ENCODE measurements around the gene YTHDF1.

The YTHDF1 gene

GRCh38 chr20:63242736-63243135 is 26.8 kb upstream of the YTHDF1 start:
- no peak overlapping the region for H4K91ac ChIP-seq (ENCODE audit: low read length)
- H3K27me3 ChIP-seq (ENCODE audit: control insufficient read depth in 1 of 2, insufficient read depth in 1 of 2, low read length in 2 of 2): peaks cover 0 to 40% of the 10 kb centered on the region in 2 experiments
- no peak overlapping the region for H2BK12ac ChIP-seq (ENCODE audit: low read length in 2 of 2)
- H2BK15ac ChIP-seq (ENCODE audit: low read depth, poor library complexity, severe bottlenecking): peak overlapping the region; percentile 17
- no peak overlapping the region for H3K14ac ChIP-seq (ENCODE audit: low read length in 2 of 2)
- H3K4ac ChIP-seq (ENCODE audit: low read depth in 1 of 2, low read length in 2 of 2): no peak overlapping the region
- peaks cover 0 to 64% of the 10 kb centered on the region in 2 experiments for H3K36me3 ChIP-seq (ENCODE audit: control insufficient read depth in 1 of 2, insufficient read depth in 2 of 2, low read depth in 1 of 2, low read length in 2 of 2)
- H3K4me1 ChIP-seq (ENCODE audit: control insufficient read depth, insufficient read depth, low read depth, low read length): peaks cover 44% of the 10 kb centered on the region
- H2BK120ac ChIP-seq (ENCODE audit: low read depth, low read length): no peak overlapping the region
- no peak overlapping the region for H3K9ac ChIP-seq (ENCODE audit: low read length)
- DNase-seq: no peak
- H4K8ac ChIP-seq (ENCODE audit: low read length): no peak overlapping the region
- H2BK5ac ChIP-seq (ENCODE audit: low read depth, low read length, poor library complexity, severe bottlenecking): no peak overlapping the region
- H2AK5ac ChIP-seq (ENCODE audit: low read length, severe bottlenecking): no peak overlapping the region
- H3K18ac ChIP-seq (ENCODE audit: low read depth in 1 of 2, low read length in 2 of 2): no peak overlapping the region
- no peaks in the 10 kb centered on the region for H3K9me3 ChIP-seq (ENCODE audit: control insufficient read depth, low read length)
- no peak overlapping the region for H3K4me3 ChIP-seq (ENCODE audit: insufficient read depth in 1 of 2, low read depth in 1 of 2, low read length in 2 of 2)
- H2AFZ ChIP-seq (ENCODE audit: low read depth, low read length): no peak overlapping the region
- no peak overlapping the region for H3K4me2 ChIP-seq (ENCODE audit: low read length, poor library complexity, severe bottlenecking)
- no peak overlapping the region for H3K23ac ChIP-seq (ENCODE audit: low read length in 2 of 2)
- H3K27ac ChIP-seq (ENCODE audit: low read length, poor library complexity, severe bottlenecking): no peak overlapping the region
- 93% methylated on average over 21 of the region's 21 CpGs for WGBS
- no peaks in the 10 kb centered on the region for H3K79me1 ChIP-seq (replicated peaks; ENCODE audit: low read length, poor library complexity, severe bottlenecking)

DNA sequence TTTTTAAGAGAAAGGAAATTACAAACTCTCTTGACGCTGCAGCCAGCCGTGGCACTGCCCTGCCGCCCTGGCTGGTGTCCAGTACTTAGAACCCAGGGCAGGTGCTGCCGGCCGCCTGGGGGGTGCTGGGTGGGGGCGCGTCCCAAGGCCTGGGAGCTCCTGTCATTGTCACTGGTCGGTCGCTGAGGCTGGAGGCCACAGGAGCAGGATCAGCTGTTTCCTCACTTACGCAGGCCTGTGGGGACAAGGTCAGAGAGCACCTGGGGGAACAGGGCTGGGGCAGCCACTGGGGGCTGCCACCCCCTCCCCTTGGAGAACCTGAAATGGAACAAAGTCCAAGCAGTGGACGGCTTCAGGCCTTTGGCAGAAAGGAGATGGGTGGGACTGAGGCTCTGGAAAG is 25.3 kb upstream of the YTHDF1 start:
- Histone ChIP-seq H3K14ac (ENCODE audit: low read length in 2 of 2) (no peak overlapping the region), H3K9me3 (ENCODE audit: control insufficient read depth, low read length) (no peaks in the 10 kb centered on the region), H2AK5ac (ENCODE audit: low read length, severe bottlenecking) (peak overlapping the region; percentile 44), H3K27me3 (ENCODE audit: control insufficient read depth in 1 of 2, insufficient read depth in 1 of 2, low read length in 2 of 2) (peaks cover 0 to 25% of the 10 kb centered on the region in 2 experiments), H2BK15ac (ENCODE audit: low read depth, poor library complexity, severe bottlenecking) (peak overlapping the region; percentile 36), H2BK5ac (ENCODE audit: low read depth, low read length, poor library complexity, severe bottlenecking) (no peak overlapping the region), H2BK120ac (ENCODE audit: low read depth, low read length) (no peak overlapping the region), H3K36me3 (ENCODE audit: control insufficient read depth in 1 of 2, insufficient read depth in 2 of 2, low read depth in 1 of 2, low read length in 2 of 2) (peaks cover 0 to 50% of the 10 kb centered on the region in 2 experiments), H3K4me3 (ENCODE audit: insufficient read depth in 1 of 2, low read depth in 1 of 2, low read length in 2 of 2) (no peak overlapping the region), H4K8ac (ENCODE audit: low read length) (no peak overlapping the region), H3K18ac (ENCODE audit: low read depth in 1 of 2, low read length in 2 of 2) (no peak overlapping the region), H4K91ac (ENCODE audit: low read length) (no peak overlapping the region), H3K4me1 (ENCODE audit: control insufficient read depth, insufficient read depth, low read depth, low read length) (peaks cover 34% of the 10 kb centered on the region), H3K4me2 (ENCODE audit: low read length, poor library complexity, severe bottlenecking) (no peak overlapping the region), H3K79me1 (replicated peaks; ENCODE audit: low read length, poor library complexity, severe bottlenecking) (no peaks in the 10 kb centered on the region), H3K23ac (ENCODE audit: low read length in 2 of 2) (no peak overlapping the region), H2BK12ac (ENCODE audit: low read length in 2 of 2) (no peak overlapping the region), H3K9ac (ENCODE audit: low read length) (no peak overlapping the region), H2AFZ (ENCODE audit: low read depth, low read length) (no peak overlapping the region), H3K4ac (ENCODE audit: low read depth in 1 of 2, low read length in 2 of 2) (no peak overlapping the region), H3K27ac (ENCODE audit: low read length, poor library complexity, severe bottlenecking) (no peak overlapping the region)
- DNase-seq: no peak
- WGBS: 73% methylated on average over 11 of the region's 11 CpGs

GRCh38 chr20:63240004-63240403 is 24.1 kb upstream of the YTHDF1 start:
- Histone ChIP-seq H2BK12ac (ENCODE audit: low read length in 2 of 2) (no peak overlapping the region), H3K23ac (ENCODE audit: low read length in 2 of 2) (no peak overlapping the region), H3K36me3 (ENCODE audit: control insufficient read depth in 1 of 2, insufficient read depth in 2 of 2, low read depth in 1 of 2, low read length in 2 of 2) (peaks cover 0 to 40% of the 10 kb centered on the region in 2 experiments), H2AFZ (ENCODE audit: low read depth, low read length) (no peak overlapping the region), H3K14ac (ENCODE audit: low read length in 2 of 2) (no peak overlapping the region), H3K9me3 (ENCODE audit: control insufficient read depth, low read length) (no peaks in the 10 kb centered on the region), H3K4me1 (ENCODE audit: control insufficient read depth, insufficient read depth, low read depth, low read length) (peaks cover 41% of the 10 kb centered on the region), H3K9ac (ENCODE audit: low read length) (no peak overlapping the region), H3K27me3 (ENCODE audit: control insufficient read depth in 1 of 2, insufficient read depth in 1 of 2, low read length in 2 of 2) (peaks cover 0 to 24% of the 10 kb centered on the region in 2 experiments), H3K27ac (ENCODE audit: low read length, poor library complexity, severe bottlenecking) (no peak overlapping the region), H2BK120ac (ENCODE audit: low read depth, low read length) (no peak overlapping the region), H3K4ac (ENCODE audit: low read depth in 1 of 2, low read length in 2 of 2) (no peak overlapping the region), H3K79me1 (replicated peaks; ENCODE audit: low read length, poor library complexity, severe bottlenecking) (no peaks in the 10 kb centered on the region), H2BK15ac (ENCODE audit: low read depth, poor library complexity, severe bottlenecking) (no peak overlapping the region), H3K4me3 (ENCODE audit: insufficient read depth in 1 of 2, low read depth in 1 of 2, low read length in 2 of 2) (no peak overlapping the region), H4K91ac (ENCODE audit: low read length) (no peak overlapping the region), H2AK5ac (ENCODE audit: low read length, severe bottlenecking) (no peak overlapping the region), H4K8ac (ENCODE audit: low read length) (no peak overlapping the region), H2BK5ac (ENCODE audit: low read depth, low read length, poor library complexity, severe bottlenecking) (no peak overlapping the region), H3K4me2 (ENCODE audit: low read length, poor library complexity, severe bottlenecking) (no peak overlapping the region), H3K18ac (ENCODE audit: low read depth in 1 of 2, low read length in 2 of 2) (no peak overlapping the region)
- 93% methylated on average over 11 of the region's 11 CpGs for WGBS
- no peak for DNase-seq

DNA sequence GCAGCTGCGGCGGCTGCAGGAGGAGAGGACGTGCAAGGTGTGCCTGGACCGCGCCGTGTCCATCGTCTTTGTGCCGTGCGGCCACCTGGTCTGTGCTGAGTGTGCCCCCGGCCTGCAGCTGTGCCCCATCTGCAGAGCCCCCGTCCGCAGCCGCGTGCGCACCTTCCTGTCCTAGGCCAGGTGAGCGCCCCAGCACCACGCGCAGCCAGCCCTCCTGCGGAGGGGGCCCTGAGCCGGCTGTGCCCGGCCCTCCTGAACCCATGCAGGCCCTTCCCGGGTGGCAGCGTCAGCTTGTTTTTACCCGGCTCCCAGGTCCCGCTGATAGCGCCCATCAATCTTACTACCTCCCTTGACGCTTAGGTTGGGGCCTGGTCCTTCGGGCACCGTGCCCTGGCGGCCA is 23.5 kb upstream of the YTHDF1 start:
- Histone ChIP-seq H3K36me3 (ENCODE audit: control insufficient read depth in 1 of 2, insufficient read depth in 2 of 2, low read depth in 1 of 2, low read length in 2 of 2) (peaks cover 0 to 34% of the 10 kb centered on the region in 2 experiments), H2BK5ac (ENCODE audit: low read depth, low read length, poor library complexity, severe bottlenecking) (no peak overlapping the region), H2BK120ac (ENCODE audit: low read depth, low read length) (no peak overlapping the region), H3K9me3 (ENCODE audit: control insufficient read depth, low read length) (no peaks in the 10 kb centered on the region), H3K4me1 (ENCODE audit: control insufficient read depth, insufficient read depth, low read depth, low read length) (peaks cover 46% of the 10 kb centered on the region), H3K4me2 (ENCODE audit: low read length, poor library complexity, severe bottlenecking) (no peak overlapping the region), H2BK12ac (ENCODE audit: low read length in 2 of 2) (no peak overlapping the region), H3K23ac (ENCODE audit: low read length in 2 of 2) (no peak overlapping the region), H2BK15ac (ENCODE audit: low read depth, poor library complexity, severe bottlenecking) (no peak overlapping the region), H3K9ac (ENCODE audit: low read length) (no peak overlapping the region), H2AFZ (ENCODE audit: low read depth, low read length) (no peak overlapping the region), H3K18ac (ENCODE audit: low read depth in 1 of 2, low read length in 2 of 2) (no peak overlapping the region), H3K14ac (ENCODE audit: low read length in 2 of 2) (no peak overlapping the region), H4K91ac (ENCODE audit: low read length) (no peak overlapping the region), H3K79me1 (replicated peaks; ENCODE audit: low read length, poor library complexity, severe bottlenecking) (no peaks in the 10 kb centered on the region), H3K4me3 (ENCODE audit: insufficient read depth in 1 of 2, low read depth in 1 of 2, low read length in 2 of 2) (no peak overlapping the region), H3K4ac (ENCODE audit: low read depth in 1 of 2, low read length in 2 of 2) (no peak overlapping the region), H4K8ac (ENCODE audit: low read length) (no peak overlapping the region), H2AK5ac (ENCODE audit: low read length, severe bottlenecking) (no peak overlapping the region), H3K27me3 (ENCODE audit: control insufficient read depth in 1 of 2, insufficient read depth in 1 of 2, low read length in 2 of 2) (peaks cover 0 to 25% of the 10 kb centered on the region in 2 experiments), H3K27ac (ENCODE audit: low read length, poor library complexity, severe bottlenecking) (no peak overlapping the region)
- no peak for DNase-seq
- 92% methylated on average over 30 of the region's 30 CpGs for WGBS

All from mesenchymal stem cell (in vitro differentiated cells and primary cell).